Mesothelial cell of epicardium (in vitro differentiated cells): Measurements from ENCODE around the gene MRGPRE. TPM values are rescaled to one million over a fixed set of nuclear protein-coding genes. Genes with fewer than 3 reads are reported as not detected.

Experiments
- DNase-seq, 2 experiments: peaks; one replicate each; pipeline ENCODE4 v3.0.0; 2021; ENCODE audit warnings: low spot score in 2 of 2; ENCODE audit not compliant: unreplicated experiment in 2 of 2
- H3K27ac Mint-ChIP-seq: 2 replicates; pipeline ENCODE4 v1.8.0; 2021; ENCODE audit warnings: mixed read lengths
- H3K27me3 Mint-ChIP-seq: 2 replicates; pipeline ENCODE4 v1.8.0; 2021; ENCODE audit warnings: low read depth, mixed read lengths
- H3K36me3 Mint-ChIP-seq: 2 replicates; pipeline ENCODE4 v1.8.0; 2021; ENCODE audit warnings: mixed read lengths
- H3K4me1 Mint-ChIP-seq: 2 replicates; pipeline ENCODE4 v1.8.0; 2021; ENCODE audit warnings: mixed read lengths
- H3K4me3 Mint-ChIP-seq: 2 replicates; pipeline ENCODE4 v1.8.0; 2021; ENCODE audit warnings: mild to moderate bottlenecking, moderate library complexity, mixed read lengths
- H3K9me3 Mint-ChIP-seq: 2 replicates; pipeline ENCODE4 v1.8.0; 2021; ENCODE audit warnings: mixed read lengths
- CTCF ChIP-seq: fragments of 200-600 bp; sonication (generic); IDR thresholded peaks from one replicate; pipeline ENCODE4 v1.5.0; 2021; ENCODE audit warnings: antibody characterized with exemption; ENCODE audit not compliant: unreplicated experiment
- total RNA-seq: library from RNA; stranded (reverse); gene quantifications from 3 replicates; pipeline ENCODE4 v1.2.1, GENCODE V29; 2021

Gene MRGPRE
- total RNA-seq, 1 donor from 2014 or later = not detected

GRCh38 chr11:3198815-3199214 lies 33.4 kb downstream of the MRGPRE start:
- TF ChIP-seq CTCF = no peak
- peaks cover 48% of the 10 kb centered on the region for H3K27me3 Mint-ChIP-seq
- H3K36me3 Mint-ChIP-seq = no peaks in the 10 kb centered on the region

DNA sequence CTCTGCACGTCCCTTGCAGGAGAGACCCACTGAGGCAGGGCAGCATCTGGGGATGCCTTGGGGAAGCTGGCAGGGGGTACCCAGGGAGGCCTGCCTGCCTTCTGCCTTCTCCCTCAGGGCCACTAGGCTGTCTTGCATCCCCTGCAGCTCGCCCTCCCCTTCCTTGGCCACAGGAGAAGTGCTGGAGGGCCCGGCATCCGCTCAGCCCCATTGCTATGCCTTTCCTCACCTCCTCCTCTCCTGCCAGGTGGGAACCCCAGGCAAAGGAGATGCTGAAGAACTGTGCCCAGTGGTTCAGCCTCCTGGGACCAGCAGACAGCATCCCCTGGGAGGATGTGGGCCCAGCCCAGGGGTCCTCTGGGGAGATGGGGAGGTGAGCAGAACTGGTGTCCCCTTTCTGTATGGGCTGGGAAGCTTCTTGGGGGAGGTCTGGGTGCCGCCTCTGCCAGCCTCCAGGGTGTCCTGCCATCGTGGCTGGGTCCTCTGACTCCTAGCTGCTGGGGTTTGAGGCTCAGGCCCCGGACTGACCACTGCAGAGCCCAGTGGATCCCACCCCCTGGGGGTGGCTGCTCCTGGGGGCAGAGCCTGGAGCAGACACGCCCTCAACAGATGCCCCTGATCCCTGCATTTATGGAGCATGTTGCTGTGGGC lies 34.2 kb downstream of the MRGPRE start:
- H3K27me3 Mint-ChIP-seq = peaks cover 40% of the 10 kb centered on the region
- DNase-seq = peak in 1 of 2 experiments; percentile 8

More at GRCh38 chr11:3198815-3199214, 33.4 kb downstream of the MRGPRE start:
- Mint-ChIP-seq H3K4me1 (peaks cover 3% of the 10 kb centered on the region), H3K9me3 (no peaks in the 10 kb centered on the region), H3K4me3 (no peak overlapping the region), H3K27ac (no peak overlapping the region)
- peak; percentile 13 to 21 for DNase-seq

DNA sequence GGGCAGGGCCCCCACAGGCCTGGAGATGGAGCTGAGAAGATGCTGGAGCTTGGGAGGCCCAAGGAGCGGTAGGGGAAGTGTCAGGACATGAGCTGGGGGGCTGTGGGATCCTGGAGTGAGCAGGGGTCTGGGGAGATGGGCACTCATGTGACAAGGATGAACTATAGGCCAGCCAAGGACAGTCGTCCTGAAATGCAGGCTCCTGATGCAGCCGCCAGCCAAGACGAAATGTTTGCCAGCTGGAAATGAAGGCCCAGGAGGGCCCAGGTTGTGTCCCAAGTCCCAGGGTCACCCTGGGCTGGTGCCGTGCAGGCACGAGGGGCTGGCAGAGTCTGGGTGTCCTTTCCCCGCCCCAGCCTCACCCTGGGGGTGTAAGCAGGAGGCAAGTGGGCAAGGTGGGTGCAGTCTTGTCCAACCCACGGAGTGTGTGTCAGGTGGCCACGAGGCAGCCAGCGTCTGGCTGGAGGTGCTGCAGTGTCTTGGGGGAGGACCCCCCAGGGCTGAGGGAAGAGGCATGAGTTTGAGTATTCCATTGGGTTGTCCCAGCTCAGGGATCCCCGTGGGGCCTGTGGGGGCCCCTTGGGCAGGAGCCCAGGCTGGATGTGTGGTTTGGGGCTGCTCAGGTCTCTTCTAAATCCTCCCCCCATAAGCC lies 35.0 kb downstream of the MRGPRE start:
- H3K4me1 Mint-ChIP-seq = peaks cover 3% of the 10 kb centered on the region
- no peak overlapping the region for H3K4me3 Mint-ChIP-seq
- no peak for TF ChIP-seq CTCF
- DNase-seq = peak in 1 of 2 experiments; percentile 14
- no peaks in the 10 kb centered on the region for H3K36me3 Mint-ChIP-seq
- H3K27me3 Mint-ChIP-seq = peaks cover 31% of the 10 kb centered on the region
- no peak overlapping the region for H3K27ac Mint-ChIP-seq
- no peaks in the 10 kb centered on the region for H3K9me3 Mint-ChIP-seq

More for the DNA sequence above, 34.2 kb downstream of the MRGPRE start:
- H3K4me3 Mint-ChIP-seq = no peak overlapping the region
- no peaks in the 10 kb centered on the region for H3K9me3 Mint-ChIP-seq
- H3K36me3 Mint-ChIP-seq = no peaks in the 10 kb centered on the region
- TF ChIP-seq CTCF = no peak
- peaks cover 3% of the 10 kb centered on the region for H3K4me1 Mint-ChIP-seq
- no peak overlapping the region for H3K27ac Mint-ChIP-seq

GRCh38 chr11:3196161-3197043 lies 35.8 kb downstream of the MRGPRE start:
- H3K27ac Mint-ChIP-seq = no peak overlapping the region
- H3K27me3 Mint-ChIP-seq = peaks cover 24% of the 10 kb centered on the region
- TF ChIP-seq CTCF = no peak
- peaks cover 3% of the 10 kb centered on the region for H3K4me1 Mint-ChIP-seq
- no peaks in the 10 kb centered on the region for H3K9me3 Mint-ChIP-seq
- DNase-seq = peak in 1 of 2 experiments; percentile 17
- no peak overlapping the region for H3K4me3 Mint-ChIP-seq
- H3K36me3 Mint-ChIP-seq = no peaks in the 10 kb centered on the region

GRCh38 chr11:3195251-3196160 lies 36.7 kb downstream of the MRGPRE start:
- Mint-ChIP-seq H3K4me3 (no peak overlapping the region), H3K36me3 (no peaks in the 10 kb centered on the region)
- no peak for TF ChIP-seq CTCF

More at GRCh38 chr11:3195251-3196160, 36.7 kb downstream of the MRGPRE start:
- Mint-ChIP-seq H3K9me3 (no peaks in the 10 kb centered on the region), H3K4me1 (peaks cover 3% of the 10 kb centered on the region), H3K27me3 (peaks cover 15% of the 10 kb centered on the region), H3K27ac (no peak overlapping the region)
- DNase-seq = peak in 1 of 2 experiments; percentile 13
